ENCODE measurements around the gene EFNA2. TPM values are rescaled to one million over a fixed set of nuclear protein-coding genes. Genes with fewer than 3 reads are reported as not detected.
A peak's percentile ranks its signal among the peaks of the same experiment; 100 is the strongest.

Gene EFNA2
- total and polyA plus RNA-seq, 2 experiments from 2014 or later, result 2.7 to 10.3 TPM

- TF ChIP-seq ZNF331 (CRISPR knock-in tag; IDR thresholded peaks at IDR 0.05; ENCODE audit: low read depth), result no peak
Observed at GRCh38 chr19:1237754-1238368, 47.8 kb upstream of the EFNA2 start, which contains the start of gene CBARP (continued).

- Histone ChIP-seq H4K20me1 (replicated peaks; ENCODE audit: insufficient read depth) (peaks cover 3% of the 10 kb centered on the region; the same call in 1 of the 2 replicates), H3K27ac (ENCODE audit: low read depth) (0 out of 2 replicates have a peak overlapping the region, but pooled peaks have one; percentile 32), H3K27me3 (ENCODE audit: insufficient read depth) (no peaks in the 10 kb centered on the region), H3K4me2 (peak overlapping the region; percentile 78), H3K9me2 (ENCODE audit: insufficient read depth) (no peaks in the 10 kb centered on the region), H3K79me2 (replicated peaks; ENCODE audit: insufficient read depth) (peaks cover 7% of the 10 kb centered on the region), H3K4me1 (ENCODE audit: insufficient read depth) (peaks cover 12% of the 10 kb centered on the region; the same call in 1 of the 2 replicates), H2AFZ (no peak overlapping the region), H3F3A (replicated peaks; ENCODE audit: low read depth) (peaks cover 31% of the 10 kb centered on the region), H3K4me3 (peak overlapping the region; percentile 57), H3K36me3 (ENCODE audit: insufficient read depth) (no peaks in the 10 kb centered on the region)
- Mint-ChIP-seq H3K9me3 (no peaks in the 10 kb centered on the region; the same call in 2 of the 3 replicates), H3K4me1 (peaks cover 17% of the 10 kb centered on the region), H3K4me3 (peak overlapping the region; percentile 79), H3K27me3 (ENCODE audit: insufficient read depth, low read depth, poor library complexity) (peaks cover 8% of the 10 kb centered on the region), H3K36me3 (ENCODE audit: low read depth) (no peaks in the 10 kb centered on the region), H3K27ac (no peak overlapping the region)
- DNase-seq (ENCODE audit: low spot score), result no peak
- no peak; the same call in 2 of the 3 replicates for ATAC-seq
- TF ChIP-seq POLR2AphosphoS5 (IDR thresholded peaks at IDR 0.05; ENCODE audit: low read depth) (no peak), REST (IDR thresholded peaks at IDR 0.05; ENCODE audit: unreplicated experiment) (no peak), STAT1 (IDR thresholded peaks at IDR 0.05; ENCODE audit: unreplicated experiment) (no peak), ZNF462 (CRISPR knock-in tag; IDR thresholded peaks at IDR 0.05) (no peak), JUNB (IDR thresholded peaks at IDR 0.05; ENCODE audit: unreplicated experiment) (no peak), ZNF331 (CRISPR knock-in tag; IDR thresholded peaks at IDR 0.05; ENCODE audit: low read depth) (no peak), CREB1 (CRISPR knock-in tag; IDR thresholded peaks at IDR 0.05; ENCODE audit: low read depth) (no peak), NANOG (IDR thresholded peaks at IDR 0.05; ENCODE audit: borderline replicate concordance) (no peak), ZNF114 (CRISPR knock-in tag; IDR thresholded peaks at IDR 0.05) (no peak), EZH2 (IDR thresholded peaks at IDR 0.05; ENCODE audit: low read depth, unreplicated experiment) (no peak)
Observed at GRCh38 chr19:1238369-1239303, 47.0 kb upstream of the EFNA2 start.

All from GM23338 (cell line).